Psoas muscle (tissue), 8 donors: Measurements from ENCODE around the gene COL25A1. TPM values are rescaled to one million over a fixed set of nuclear protein-coding genes. Genes with fewer than 3 reads are reported as not detected.
A peak's percentile ranks its signal among the peaks of the same experiment; 100 is the strongest.

Experiments used
- ATAC-seq, 4 donors: fragments of 200-7000 bp; cut with Tn5 transposase; one replicate each; pipeline ENCODE4 v1.9.1; 2020; ENCODE audit warnings: moderate library complexity in 3 of 4, mild to moderate bottlenecking in 2 of 4
- DNase-seq, 2 donors: peaks; one replicate each; pipeline ENCODE4 v3.0.0-alpha.2; 2020
- H3K27ac ChIP-seq: fragments of 200-600 bp; one replicate; pipeline ENCODE4 v1.8.0; 2022
- H3K27me3 ChIP-seq, 3 donors: fragments of 200-600 bp in 1 of 3; one replicate each; pipeline versions ENCODE4 v1.6.1 to v1.8.0; 2013 to 2022; ENCODE audit warnings: low read length in 2 of 3, mild to moderate bottlenecking in 2 of 3, moderate library complexity in 1 of 3; ENCODE audit not compliant: insufficient read depth in 3 of 3
- H3K36me3 ChIP-seq, 2 donors: fragments of 200-600 bp in 1 of 2; one replicate each; pipeline versions ENCODE4 v1.6.1 to v1.8.0; 2013 to 2022; ENCODE audit warnings: low read depth in 1 of 2, mild to moderate bottlenecking in 1 of 2, moderate library complexity in 1 of 2; ENCODE audit not compliant: insufficient read depth in 1 of 2
- H3K4me1 ChIP-seq: fragments of 200-600 bp; one replicate; pipeline ENCODE4 v1.8.0; 2022
- H3K4me3 ChIP-seq: fragments of 200-600 bp; one replicate; pipeline ENCODE4 v1.8.0; 2022; ENCODE audit warnings: mild to moderate bottlenecking
- H3K9me3 ChIP-seq: fragments of 200-600 bp; one replicate; pipeline ENCODE4 v1.8.0; 2022
- CTCF ChIP-seq: fragments of 200-600 bp; IDR thresholded peaks from one replicate; pipeline ENCODE4 v1.8.0; 2022; ENCODE audit warnings: antibody characterized with exemption
- WGBS, 3 donors: extraction: QIAGEN DNeasy Blood & Tissue Kit; methylation state at CpG; one replicate each; pipeline versions ENCODE4 v1.1.6 to v1.1.7; 2013; 5-methylcytosine and 5-hydroxymethylcytosine counted together
- intact Hi-C, 2 donors: fragments of 100-400 bp; cut with DNase I; formaldehyde crosslinking; loops; one replicate each; pipeline versions ENCODE4 v1.11.0 to v1.14.2; 2022
- long read RNA-seq, 2 donors: library from polyadenylated mRNA; unstranded; transcript quantifications; one replicate each; pipeline ENCODE4 v2.0.0, GENCODE V29; 2021
- polyA plus RNA-seq, 3 donors: library from polyadenylated mRNA; stranded (reverse); fragments of 200-250 nt; gene quantifications; one replicate each; pipeline ENCODE4 v1.2.3, GENCODE V29; 2013
- total RNA-seq, 4 donors: library from RNA; stranded (reverse); fragmentation: NEBNext Ultra II Directional in 2 of 4; extraction: Animal tissue kit (Norgen Biotek cat#: 25700) in 2 of 4; gene quantifications; one replicate each; pipeline versions ENCODE4 v1.2.1 to v1.2.4, GENCODE V29; 2021 to 2023
- donor health status: healthy with polysubstance abuse.
- donor health status: DM: no; HTN: no; CAD: no; lungs with moderate emphysema.
- donor health status: Bipolar disorder and iron deficiency.
- donor health status: healthy.
- donor health status: DM: yes; HTN: yes; CAD: no.
- donor health status: DM: no; HTN: no; CAD: no.
- donor health status: DM: no; HTN: no; CAD: no.
- donor health status: DM: yes; HTN: yes; CAD: no.

Gene COL25A1
- total RNA-seq = under 1 TPM; 0.14 to 0.52 (median 0.36) TPM
- 1 to 10 TPM in 1 of 3 donors, under 1 TPM in 2; 0.35 to 1.5 (median 0.36) TPM for polyA plus RNA-seq
- long read RNA-seq, donor 1 = 0 reads
- long read RNA-seq, donor 2 = 0 reads

- peak; percentile 32 to 59 for DNase-seq
- WGBS, 3 donors = 1% methylated on average over 73 to 76 of the region's 76 CpGs
- no peak for TF ChIP-seq CTCF
- Histone ChIP-seq H3K9me3 (no peaks in the 10 kb centered on the region), H3K36me3 (no peaks in the 10 kb centered on the region), H3K27me3 (peaks cover 0 to 21% (median 0%) of the 10 kb centered on the region in 3 donors), H3K4me1 (no peaks in the 10 kb centered on the region), H3K4me3 (peak within 1 kb of the TSS; percentile 73), H3K27ac (no peak within 1 kb of the TSS)
- ATAC-seq = peak; percentile 44 to 81 (median 53)
- intact Hi-C loops = loop anchor here (10.0 kb wide), 1 partner anchor 468 kb away; no protein-coding TSS in a partner anchor
Measured at GRCh38 chr4:109302361-109303139, at the start of gene COL25A1. Gene COL25A1, minus strand, starts transcription at chr4:109302658.

- no peak for TF ChIP-seq CTCF
- intact Hi-C loops = no loop called here
- no peaks in the 10 kb centered on the region for H3K4me1 ChIP-seq
- H3K4me3 ChIP-seq = no peak overlapping the region
- H3K36me3 ChIP-seq = no peaks in the 10 kb centered on the region
- peaks cover 0 to 2% (median 0%) of the 10 kb centered on the region in 3 donors for H3K27me3 ChIP-seq
- ATAC-seq (no peak), DNase-seq (no peak)
- H3K9me3 ChIP-seq = no peaks in the 10 kb centered on the region
- 92 to 100% (median 97%) methylated on average over 1 of the region's 1 CpG for WGBS, 3 donors
- no peak overlapping the region for H3K27ac ChIP-seq
Measured at GRCh38 chr4:109350121-109350520, 47.7 kb upstream of the COL25A1 start.

- ATAC-seq (no peak), DNase-seq (no peak)
- Histone ChIP-seq H3K9me3 (no peaks in the 10 kb centered on the region), H3K27ac (no peak overlapping the region), H3K4me1 (no peaks in the 10 kb centered on the region), H3K27me3 (no peaks in the 10 kb centered on the region), H3K36me3 (no peaks in the 10 kb centered on the region), H3K4me3 (no peak overlapping the region)
- TF ChIP-seq CTCF = no peak
- intact Hi-C loops = no loop called here
- 69 to 76% (median 75%) methylated on average over 10 of the region's 10 CpGs for WGBS, 3 donors
Measured at GRCh38 chr4:109334129-109335105, 32.0 kb upstream of the COL25A1 start.

- H3K27ac ChIP-seq = no peak overlapping the region
- no peaks in the 10 kb centered on the region for H3K9me3 ChIP-seq
- DNase-seq (no peak), ATAC-seq (peak in 2 of 4 donors; percentile 52 to 79)
- WGBS, 3 donors = 74 to 89% (median 85%) methylated on average over 2 of the region's 2 CpGs
- intact Hi-C loops = no loop called here
- TF ChIP-seq CTCF = peak; percentile 21
- H3K27me3 ChIP-seq = no peaks in the 10 kb centered on the region
- H3K4me1 ChIP-seq = no peaks in the 10 kb centered on the region
- no peak overlapping the region for H3K4me3 ChIP-seq
- no peaks in the 10 kb centered on the region for H3K36me3 ChIP-seq
Measured at GRCh38 chr4:109332926-109333464, 30.5 kb upstream of the COL25A1 start.
